ENCODE measurements around the gene FAM222A. TPM values are rescaled to one million over a fixed set of nuclear protein-coding genes. Genes with fewer than 3 reads are reported as not detected.

Gene FAM222A
- total and polyA plus RNA-seq, 2 of the 4 experiments (the other 2 are of a cell fraction): under 0.01 to 0.32 TPM

DNA sequence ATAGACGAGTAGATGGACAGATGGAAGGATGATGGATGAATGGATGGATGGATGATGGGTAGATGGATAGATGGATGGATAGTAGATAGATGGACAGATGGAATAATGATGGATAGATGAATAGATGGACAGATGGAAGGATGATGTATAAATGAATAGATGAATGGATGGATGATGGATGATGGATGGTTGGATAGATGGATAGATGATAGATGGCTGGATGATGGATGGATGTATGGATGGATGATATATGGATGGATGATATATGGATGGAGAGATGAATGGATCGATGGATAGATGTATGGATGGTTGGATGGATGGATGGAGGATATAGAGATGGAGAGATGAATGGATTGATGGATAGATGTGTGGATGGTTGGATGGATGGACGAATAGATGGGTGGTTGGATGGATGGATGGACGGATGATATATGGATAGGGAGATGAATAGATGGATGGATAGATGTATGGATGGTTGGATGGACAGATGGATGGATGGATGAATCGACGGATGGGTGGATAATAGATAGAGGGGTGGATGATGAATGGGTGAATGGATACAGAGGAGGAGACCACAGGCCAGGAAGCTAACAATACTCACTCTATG, 100.3 kb downstream of the FAM222A start:
- 65 to 99% methylated on average over 4 to 6 of the region's 6 CpGs for WGBS, 2 experiments (ENCODE audit: extremely low coverage in 2 of 2, insufficient read length in 1 of 2)
- no peak overlapping the region for H4K8ac ChIP-seq (ENCODE audit: low read depth in 2 of 2, low read length in 2 of 2)
- H2BK120ac ChIP-seq (ENCODE audit: low read depth, low read length): no peak overlapping the region
- dilution Hi-C loops (cut with HindIII; ENCODE audit: low sequenced_read_pairs, unreplicated experiment) (no loop called here), intact Hi-C loops (cut with micrococcal nuclease) (no loop called here), in situ Hi-C loops (cut with MboI; ENCODE audit: low sequenced_read_pairs) (no loop called here)
- no peak overlapping the region for H3K4me3 ChIP-seq (ENCODE audit: insufficient read depth, low read depth, low read length)
- ChIA-PET POLR2A (ENCODE audit: unreplicated experiment) (no interaction called here), CTCF (no interaction called here)
- H3K4ac ChIP-seq (ENCODE audit: low read depth, low read length): no peak overlapping the region
- H3K79me1 ChIP-seq (ENCODE audit: low read depth in 1 of 2, low read length in 2 of 2): no peaks in the 10 kb centered on the region
- H4K5ac ChIP-seq (ENCODE audit: low read depth, low read length): no peak overlapping the region
- no peaks in the 10 kb centered on the region for H3K9me3 ChIP-seq (ENCODE audit: control insufficient read depth, insufficient read depth, low read length)
- no peak overlapping the region for H3K18ac ChIP-seq (ENCODE audit: low read depth, low read length)
- no peak overlapping the region for H3K56ac ChIP-seq (ENCODE audit: extremely low read depth, insufficient read depth, low read length)
- H4K91ac ChIP-seq (ENCODE audit: insufficient read depth, low read depth, low read length): no peak overlapping the region
- H3K23ac ChIP-seq (ENCODE audit: low read depth, low read length): no peak overlapping the region
- no peak overlapping the region for H3K4me2 ChIP-seq (ENCODE audit: low read depth, low read length)
- no peaks in the 10 kb centered on the region for H3K4me1 ChIP-seq (ENCODE audit: control insufficient read depth, insufficient read depth, low read length)
- no peak overlapping the region for H2AFZ ChIP-seq (replicated peaks; ENCODE audit: low read length, poor library complexity)
- H2BK20ac ChIP-seq (ENCODE audit: low read depth, low read length): no peak overlapping the region
- peaks cover 3% of the 10 kb centered on the region; the same call in 1 of the 2 replicates for H3K9me1 ChIP-seq (ENCODE audit: insufficient read depth, low read length)
- no peak for DNase-seq
- BruUV-seq (replicated peaks): no TSS peak
- H2AK5ac ChIP-seq (ENCODE audit: low read depth, low read length): no peak overlapping the region
- H4K20me1 ChIP-seq (ENCODE audit: insufficient read depth, low read length): peaks cover 6% of the 10 kb centered on the region
- H3K27ac ChIP-seq (ENCODE audit: insufficient read depth, low read length): no peak overlapping the region
- no peak for ATAC-seq (ENCODE audit: low read depth)
- H3K9ac ChIP-seq (ENCODE audit: low read depth, low read length): no peak overlapping the region
- TF ChIP-seq SMC3 (IDR thresholded peaks at IDR 0.05; ENCODE audit: low read depth, low read length) (no peak), CHD1 (IDR thresholded peaks at IDR 0.05; ENCODE audit: low read depth, low read length) (no peak), CEBPB (IDR thresholded peaks at IDR 0.05; ENCODE audit: low read depth, low read length) (no peak), MAFK (IDR thresholded peaks at IDR 0.05; ENCODE audit: low read depth, low read length) (no peak), BHLHE40 (IDR thresholded peaks at IDR 0.05; ENCODE audit: low read depth, low read length) (no peak), MAZ (IDR thresholded peaks at IDR 0.05; ENCODE audit: borderline replicate concordance, low read depth, low read length) (no peak), FOS (IDR thresholded peaks at IDR 0.05; ENCODE audit: low read depth, low read length) (no peak), NFE2L2 (IDR thresholded peaks at IDR 0.05; ENCODE audit: low read depth, low read length) (no peak), MXI1 (IDR thresholded peaks at IDR 0.05; ENCODE audit: borderline replicate concordance, low read depth, low read length) (no peak), RFX5 (IDR thresholded peaks at IDR 0.05; ENCODE audit: low read depth, low read length) (no peak), RAD21 (IDR thresholded peaks at IDR 0.05; ENCODE audit: low read length) (no peak), POLR2A (IDR thresholded peaks at IDR 0.05; ENCODE audit: low read depth, low read length) (no peak), RCOR1 (IDR thresholded peaks at IDR 0.05; ENCODE audit: insufficient replicate concordance, low read length) (no peak)
- TF ChIP-seq, protein P1, sequence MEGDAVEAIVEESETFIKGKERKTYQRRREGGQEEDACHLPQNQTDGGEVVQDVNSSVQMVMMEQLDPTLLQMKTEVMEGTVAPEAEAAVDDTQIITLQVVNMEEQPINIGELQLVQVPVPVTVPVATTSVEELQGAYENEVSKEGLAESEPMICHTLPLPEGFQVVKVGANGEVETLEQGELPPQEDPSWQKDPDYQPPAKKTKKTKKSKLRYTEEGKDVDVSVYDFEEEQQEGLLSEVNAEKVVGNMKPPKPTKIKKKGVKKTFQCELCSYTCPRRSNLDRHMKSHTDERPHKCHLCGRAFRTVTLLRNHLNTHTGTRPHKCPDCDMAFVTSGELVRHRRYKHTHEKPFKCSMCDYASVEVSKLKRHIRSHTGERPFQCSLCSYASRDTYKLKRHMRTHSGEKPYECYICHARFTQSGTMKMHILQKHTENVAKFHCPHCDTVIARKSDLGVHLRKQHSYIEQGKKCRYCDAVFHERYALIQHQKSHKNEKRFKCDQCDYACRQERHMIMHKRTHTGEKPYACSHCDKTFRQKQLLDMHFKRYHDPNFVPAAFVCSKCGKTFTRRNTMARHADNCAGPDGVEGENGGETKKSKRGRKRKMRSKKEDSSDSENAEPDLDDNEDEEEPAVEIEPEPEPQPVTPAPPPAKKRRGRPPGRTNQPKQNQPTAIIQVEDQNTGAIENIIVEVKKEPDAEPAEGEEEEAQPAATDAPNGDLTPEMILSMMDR (conservative IDR thresholded peaks at IDR 0.05; ENCODE audit: low read depth, low read length): no peak
- TF ChIP-seq, protein P2, sequence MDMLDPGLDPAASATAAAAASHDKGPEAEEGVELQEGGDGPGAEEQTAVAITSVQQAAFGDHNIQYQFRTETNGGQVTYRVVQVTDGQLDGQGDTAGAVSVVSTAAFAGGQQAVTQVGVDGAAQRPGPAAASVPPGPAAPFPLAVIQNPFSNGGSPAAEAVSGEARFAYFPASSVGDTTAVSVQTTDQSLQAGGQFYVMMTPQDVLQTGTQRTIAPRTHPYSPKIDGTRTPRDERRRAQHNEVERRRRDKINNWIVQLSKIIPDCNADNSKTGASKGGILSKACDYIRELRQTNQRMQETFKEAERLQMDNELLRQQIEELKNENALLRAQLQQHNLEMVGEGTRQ (IDR thresholded peaks at IDR 0.05; ENCODE audit: low read depth, low read length): no peak
- TF ChIP-seq, protein P3, sequence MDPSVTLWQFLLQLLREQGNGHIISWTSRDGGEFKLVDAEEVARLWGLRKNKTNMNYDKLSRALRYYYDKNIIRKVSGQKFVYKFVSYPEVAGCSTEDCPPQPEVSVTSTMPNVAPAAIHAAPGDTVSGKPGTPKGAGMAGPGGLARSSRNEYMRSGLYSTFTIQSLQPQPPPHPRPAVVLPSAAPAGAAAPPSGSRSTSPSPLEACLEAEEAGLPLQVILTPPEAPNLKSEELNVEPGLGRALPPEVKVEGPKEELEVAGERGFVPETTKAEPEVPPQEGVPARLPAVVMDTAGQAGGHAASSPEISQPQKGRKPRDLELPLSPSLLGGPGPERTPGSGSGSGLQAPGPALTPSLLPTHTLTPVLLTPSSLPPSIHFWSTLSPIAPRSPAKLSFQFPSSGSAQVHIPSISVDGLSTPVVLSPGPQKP (IDR thresholded peaks at IDR 0.05; ENCODE audit: borderline replicate concordance, low read depth, low read length): no peak
- peak overlapping the region; percentile 28 for H2BK5ac ChIP-seq (ENCODE audit: low read depth, low read length, poor library complexity, severe bottlenecking)
- H2AK9ac ChIP-seq (replicated peaks; ENCODE audit: low read depth, low read length, poor library complexity): no peak overlapping the region
- H2BK15ac ChIP-seq (ENCODE audit: low read depth, low read length): no peak overlapping the region
- H3K14ac ChIP-seq (replicated peaks; ENCODE audit: low read depth, low read length): no peak overlapping the region
- no peaks in the 10 kb centered on the region for H3K27me3 ChIP-seq (ENCODE audit: control insufficient read depth, insufficient read depth, low read length)
- H3K36me3 ChIP-seq (ENCODE audit: control insufficient read depth, insufficient read depth, low read length): no peaks in the 10 kb centered on the region
